BLaER1 treated with 17β-estradiol and CSF1 and Interleukin-3, amounts not matched to agents 10 nM and 100 nM (cell line): Measurements from ENCODE around the gene NGEF.
"Not testable (repeated sequence)": the region's sequence is repeated elsewhere in the genome, so short reads cannot be mapped to it uniquely, and the experiment has no call there.

Experiments used
- H3K27ac ChIP-seq, 11 experiments: shearing (Covaris generic); formaldehyde crosslinking; 2 replicates each; pipeline ENCODE4 v1.8.1; 2022
- H3K27me3 ChIP-seq, 11 experiments: shearing (Covaris generic); formaldehyde crosslinking; 2 replicates each; pipeline ENCODE4 v1.8.1; 2022
- H3K36me3 ChIP-seq, 11 experiments: shearing (Covaris generic); formaldehyde crosslinking; 2 replicates each; pipeline ENCODE4 v1.8.1; 2022
- H3K4me1 ChIP-seq, 10 experiments: shearing (Covaris generic); formaldehyde crosslinking; 2 replicates each; pipeline ENCODE4 v1.8.1; 2022
- H3K4me2 ChIP-seq, 11 experiments: shearing (Covaris generic); formaldehyde crosslinking; 2 replicates each; pipeline ENCODE4 v1.8.1; 2022
- H3K4me3 ChIP-seq, 10 experiments: shearing (Covaris generic); formaldehyde crosslinking; 2 replicates each; pipeline ENCODE4 v1.8.1; 2022
- H3K9ac ChIP-seq, 11 experiments: shearing (Covaris generic); formaldehyde crosslinking; 2 replicates each; pipeline ENCODE4 v1.8.1; 2022
- H3K9me3 ChIP-seq, 11 experiments: shearing (Covaris generic); formaldehyde crosslinking; replicated peaks in 1 of 11; 2 replicates each; pipeline ENCODE4 v1.8.1; 2022
- H4K20me1 ChIP-seq, 11 experiments: shearing (Covaris generic); formaldehyde crosslinking; 2 replicates each; pipeline ENCODE4 v1.8.1; 2022
- Cebpa-rat ChIP-seq, 11 experiments: shearing (Covaris generic); IDR thresholded peaks; 2 replicates each; pipeline ENCODE4 v1.8.1; 2022

The NGEF gene

DNA sequence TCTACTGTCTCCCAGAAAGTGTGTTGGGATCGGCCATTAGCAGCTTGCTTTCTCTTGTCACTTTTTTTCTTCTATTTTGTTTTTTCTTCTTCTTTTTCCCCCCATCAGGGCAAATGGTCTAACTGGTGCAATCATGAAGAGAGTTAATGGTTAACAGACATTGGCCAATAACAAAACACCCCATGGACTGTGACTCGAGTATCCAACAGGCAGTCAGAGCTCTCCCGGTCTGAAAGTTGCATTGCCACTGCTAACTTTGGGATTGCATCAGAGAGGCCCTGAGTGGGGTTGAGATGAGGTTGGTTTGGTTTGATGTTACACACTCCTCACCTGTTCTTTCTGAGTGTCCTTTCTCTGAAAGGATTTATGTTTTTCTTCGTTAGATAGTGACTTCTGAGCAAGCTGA lies 155.9 kb downstream of the NGEF start:
- Histone ChIP-seq H3K9ac (no peak overlapping the region), H4K20me1 (peaks cover 0 to 6% (median 0%) of the 10 kb centered on the region in 11 experiments; a peak in 2 of 22 replicates), H3K27ac (no peak overlapping the region), H3K9me3 (no peaks in the 10 kb centered on the region), H3K4me1 (peaks cover 0 to 13% (median 0%) of the 10 kb centered on the region in 10 experiments; a peak in 3 of 20 replicates), H3K27me3 (no peaks in the 10 kb centered on the region), H3K36me3 (peaks cover 63 to 92% (median 85%) of the 10 kb centered on the region in 11 experiments), H3K4me3 (no peak overlapping the region), H3K4me2 (no peak overlapping the region)
- no peak for TF ChIP-seq Cebpa-rat (IDR thresholded peaks at IDR 0.05)

- Histone ChIP-seq H3K9me3 (no peaks in the 10 kb centered on the region), H3K4me3 (no peak overlapping the region), H3K4me2 (peak overlapping the region in 1 of 11 experiments; percentile 13; a peak in 1 of 22 replicates), H3K36me3 (peaks cover 84 to 100% (median 96%) of the 10 kb centered on the region in 11 experiments), H3K27ac (no peak overlapping the region; a peak in 1 of 22 replicates), H3K27me3 (no peaks in the 10 kb centered on the region), H3K4me1 (peaks cover 0 to 13% (median 0%) of the 10 kb centered on the region in 10 experiments; a peak in 3 of 20 replicates), H3K9ac (peak overlapping the region in 1 of 11 experiments; percentile 32; a peak in 1 of 22 replicates), H4K20me1 (peaks cover 0 to 6% (median 0%) of the 10 kb centered on the region in 11 experiments; a peak in 1 of 22 replicates)
- TF ChIP-seq Cebpa-rat (IDR thresholded peaks at IDR 0.05): no peak
Observed at GRCh38 chr2:232854082-232854481, 159.0 kb downstream of the NGEF start.

- no peak overlapping the region for H3K4me2 ChIP-seq
- H3K36me3 ChIP-seq: peaks cover 84 to 100% (median 97%) of the 10 kb centered on the region in 11 experiments
- no peak overlapping the region for H3K27ac ChIP-seq
- H3K27me3 ChIP-seq: no peaks in the 10 kb centered on the region
- H3K9ac ChIP-seq: no peak overlapping the region
- no peak for TF ChIP-seq Cebpa-rat (IDR thresholded peaks at IDR 0.05)
- H3K4me3 ChIP-seq: no peak overlapping the region
- H3K9me3 ChIP-seq: no peaks in the 10 kb centered on the region
- peaks cover 0 to 13% (median 0%) of the 10 kb centered on the region in 10 experiments; a peak in 3 of 20 replicates for H3K4me1 ChIP-seq
- peaks cover 0 to 6% (median 0%) of the 10 kb centered on the region in 11 experiments; a peak in 1 of 22 replicates for H4K20me1 ChIP-seq
Observed at GRCh38 chr2:232852676-232853075, 160.4 kb downstream of the NGEF start.

GRCh38 chr2:232852081-232852480 lies 161.0 kb downstream of the NGEF start:
- not testable (repeated sequence) for H3K4me2 ChIP-seq, H4K20me1 ChIP-seq, H3K9ac ChIP-seq, H3K27ac ChIP-seq, H3K9me3 ChIP-seq, H3K27me3 ChIP-seq, H3K4me3 ChIP-seq
- Histone ChIP-seq H3K36me3 (peaks cover 84 to 100% (median 97%) of the 10 kb centered on the region in 11 experiments), H3K4me1 (peaks cover 0 to 13% (median 0%) of the 10 kb centered on the region in 10 experiments; a peak in 3 of 20 replicates)

DNA sequence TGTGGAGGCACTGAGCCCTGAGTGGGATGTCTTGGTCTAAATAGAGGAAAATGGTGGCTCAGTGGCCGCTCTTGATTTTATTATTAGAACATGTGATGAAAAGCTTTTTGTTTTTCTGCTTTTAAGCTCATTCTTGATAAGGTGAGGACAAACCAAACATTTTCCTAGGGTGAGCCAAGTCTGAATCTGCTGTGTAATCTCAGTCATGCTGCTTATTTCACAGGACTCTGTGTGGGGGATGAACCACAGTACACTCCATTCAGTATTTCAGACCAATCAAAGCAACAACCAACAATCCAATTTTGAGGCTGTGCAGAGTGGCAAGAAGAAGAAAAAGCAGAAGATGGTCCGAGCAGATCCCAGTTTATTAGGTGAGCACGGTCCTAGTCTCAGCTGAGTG lies 163.0 kb downstream of the NGEF start:
- Histone ChIP-seq H4K20me1 (peaks cover 0 to 6% (median 0%) of the 10 kb centered on the region in 11 experiments; a peak in 1 of 22 replicates), H3K36me3 (peaks cover 84 to 100% (median 97%) of the 10 kb centered on the region in 11 experiments), H3K4me1 (peaks cover 0 to 13% (median 0%) of the 10 kb centered on the region in 10 experiments; a peak in 3 of 20 replicates), H3K4me3 (no peak overlapping the region), H3K9me3 (no peaks in the 10 kb centered on the region), H3K4me2 (no peak overlapping the region), H3K9ac (peak overlapping the region in 1 of 11 experiments; percentile 14; a peak in 1 of 22 replicates), H3K27me3 (no peaks in the 10 kb centered on the region), H3K27ac (no peak overlapping the region)
- TF ChIP-seq Cebpa-rat (IDR thresholded peaks at IDR 0.05): no peak

DNA sequence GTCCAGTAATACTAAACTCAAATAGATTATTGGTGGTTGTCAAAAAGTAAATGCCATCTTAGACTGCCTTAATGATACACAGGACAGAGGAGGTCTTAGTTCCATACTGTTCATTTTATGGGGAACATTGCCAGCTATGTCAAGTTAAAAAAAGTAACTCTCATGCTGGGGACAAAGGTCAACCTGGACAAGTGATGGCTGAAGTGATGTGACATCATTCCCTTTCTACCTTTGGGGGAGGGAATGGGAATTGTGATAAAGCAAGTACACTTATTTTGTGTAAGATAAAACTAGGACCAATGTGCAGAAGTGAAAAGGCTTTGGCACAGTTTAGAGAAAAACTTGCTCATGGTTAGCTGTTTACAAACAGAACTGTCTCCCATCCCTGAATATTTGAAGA lies 167.0 kb downstream of the NGEF start:
- no peak for TF ChIP-seq Cebpa-rat (IDR thresholded peaks at IDR 0.05)
- Histone ChIP-seq H3K9me3 (no peaks in the 10 kb centered on the region), H3K4me2 (no peak overlapping the region), H3K4me3 (no peak overlapping the region), H3K9ac (no peak overlapping the region), H3K4me1 (peaks cover 0 to 9% (median 0%) of the 10 kb centered on the region in 10 experiments; a peak in 1 of 20 replicates), H3K36me3 (peaks cover 97 to 100% (median 99%) of the 10 kb centered on the region in 11 experiments), H3K27me3 (no peaks in the 10 kb centered on the region), H3K27ac (no peak overlapping the region), H4K20me1 (peaks cover 0 to 20% (median 0%) of the 10 kb centered on the region in 11 experiments; a peak in 3 of 22 replicates)

DNA sequence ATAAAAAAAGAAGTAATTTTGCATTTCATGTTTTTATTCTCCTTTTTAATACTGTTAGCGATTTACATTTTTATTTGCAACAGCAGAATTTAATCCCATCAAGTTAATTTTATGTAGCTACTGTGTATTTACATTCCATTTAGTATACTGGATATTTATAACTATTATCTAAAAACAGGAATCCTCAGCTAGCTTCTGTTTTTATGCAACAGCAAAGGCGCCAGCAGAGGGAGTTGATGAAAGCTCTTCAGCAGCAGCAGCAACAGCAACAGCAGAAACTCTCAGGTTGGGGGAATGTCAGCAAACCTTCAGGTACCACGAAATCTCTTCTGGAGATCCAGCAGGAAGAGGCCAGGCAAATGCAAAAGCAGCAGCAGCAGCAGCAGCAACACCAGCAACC lies 169.2 kb downstream of the NGEF start:
- Histone ChIP-seq H3K9ac (no peak overlapping the region), H3K9me3 (no peaks in the 10 kb centered on the region), H3K4me3 (no peak overlapping the region), H3K4me1 (peaks cover 0 to 28% (median 15%) of the 10 kb centered on the region in 10 experiments; a peak in 18 of 20 replicates), H3K27me3 (no peaks in the 10 kb centered on the region), H3K36me3 (peaks cover 89 to 100% (median 98%) of the 10 kb centered on the region in 11 experiments), H4K20me1 (peaks cover 0 to 40% (median 3%) of the 10 kb centered on the region in 11 experiments; a peak in 5 of 22 replicates), H3K4me2 (no peak overlapping the region), H3K27ac (no peak overlapping the region)
- TF ChIP-seq Cebpa-rat (IDR thresholded peaks at IDR 0.05): no peak

GRCh38 chr2:232842689-232843088 lies 170.4 kb downstream of the NGEF start:
- no peak overlapping the region for H3K27ac ChIP-seq
- peaks cover 11 to 40% (median 26%) of the 10 kb centered on the region in 10 experiments for H3K4me1 ChIP-seq
- no peak for TF ChIP-seq Cebpa-rat (IDR thresholded peaks at IDR 0.05)
- H3K4me2 ChIP-seq: no peak overlapping the region; a peak in 1 of 22 replicates
- no peaks in the 10 kb centered on the region for H3K27me3 ChIP-seq
- H3K4me3 ChIP-seq: no peak overlapping the region
- peaks cover 0 to 51% (median 10%) of the 10 kb centered on the region in 11 experiments; a peak in 7 of 22 replicates for H4K20me1 ChIP-seq
- no peaks in the 10 kb centered on the region for H3K9me3 ChIP-seq
- H3K36me3 ChIP-seq: peaks cover 77 to 98% (median 92%) of the 10 kb centered on the region in 11 experiments
- no peak overlapping the region for H3K9ac ChIP-seq

DNA sequence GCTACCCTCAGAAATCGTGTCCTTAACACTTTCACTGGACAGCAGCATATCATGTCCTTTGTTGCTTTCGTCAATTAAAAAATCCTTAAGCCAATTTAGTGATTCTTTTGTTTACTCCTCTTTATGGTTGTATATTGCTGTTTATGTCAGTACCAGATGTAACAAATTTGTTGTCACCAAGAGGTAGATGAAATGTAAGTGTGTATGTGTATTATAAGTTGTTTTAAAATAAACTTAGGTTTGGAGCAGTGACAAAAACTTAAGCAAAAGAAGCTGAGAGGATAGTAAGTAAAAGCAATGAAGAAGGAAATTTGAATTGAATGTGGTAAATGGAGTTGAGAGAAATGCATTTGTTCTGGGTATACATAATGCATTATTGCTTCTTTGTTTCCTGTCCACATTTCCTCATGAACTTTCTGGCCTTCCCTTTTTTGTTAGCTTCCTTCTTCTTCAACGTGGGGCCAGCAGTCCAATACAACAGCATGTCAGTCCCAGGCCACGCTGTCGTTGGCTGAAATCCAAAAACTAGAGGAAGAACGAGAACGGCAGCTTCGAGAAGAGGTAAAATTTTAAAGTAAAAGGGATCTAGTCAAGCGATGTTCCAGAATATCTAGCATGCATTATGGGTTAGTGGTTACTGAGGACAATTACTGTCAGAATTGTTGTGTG lies 173.5 kb downstream of the NGEF start:
- Histone ChIP-seq H3K27ac (peak overlapping the region in 5 of 11 experiments; percentile 11 to 49 (median 39); a peak in 5 of 22 replicates), H3K4me3 (0 out of 20 replicates have a peak overlapping the region, but pooled peaks of 1 of the 10 experiments have one; percentile 4), H3K4me1 (peaks cover 14 to 52% (median 33%) of the 10 kb centered on the region in 10 experiments), H3K9me3 (no peaks in the 10 kb centered on the region), H3K36me3 (peaks cover 68 to 95% (median 88%) of the 10 kb centered on the region in 11 experiments), H3K4me2 (peak overlapping the region in 7 of 11 experiments; percentile 66 to 93 (median 78); a peak in 12 of 22 replicates), H3K9ac (peak overlapping the region in 1 of 11 experiments; percentile 30; a peak in 1 of 22 replicates), H3K27me3 (no peaks in the 10 kb centered on the region), H4K20me1 (peaks cover 0 to 63% (median 15%) of the 10 kb centered on the region in 11 experiments; a peak in 7 of 22 replicates)
- TF ChIP-seq Cebpa-rat (IDR thresholded peaks at IDR 0.05): no peak
